Measurements from ENCODE around the gene PROSER3. TPM values are rescaled to one million over a fixed set of nuclear protein-coding genes. Genes with fewer than 3 reads are reported as not detected.

Gene PROSER3
- total RNA-seq, 1 donor from 2014 or later, result 20.8 TPM

DNA sequence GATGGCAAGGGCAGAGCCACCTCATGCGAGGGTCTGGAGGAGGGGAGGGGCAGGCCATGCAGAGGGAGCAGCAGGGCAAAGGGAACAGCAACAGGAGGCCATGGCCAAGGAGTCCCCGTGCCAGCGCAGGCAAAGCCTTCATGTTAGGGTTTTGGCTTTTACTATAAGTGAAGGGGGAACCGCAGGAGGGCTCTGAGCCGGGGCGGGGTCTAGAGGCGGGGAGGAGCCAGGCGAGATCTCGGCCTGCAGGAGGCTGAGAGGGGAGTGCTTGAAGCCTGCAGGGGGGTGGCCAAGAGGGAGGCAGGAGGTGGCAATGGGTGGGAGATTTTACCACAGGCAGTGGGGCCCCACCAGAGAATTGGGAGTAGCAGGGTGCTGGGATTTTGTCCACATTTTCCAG, 23.7 kb downstream of the PROSER3 start:
- Histone ChIP-seq H3K9me3 (no peaks in the 10 kb centered on the region), H3K4me3 (no peak overlapping the region), H3K36me3 (peaks cover 13% of the 10 kb centered on the region), H3K27ac (no peak overlapping the region), H3K4me1 (peaks cover under 1% of the 10 kb centered on the region), H3K27me3 (ENCODE audit: low read depth) (no peaks in the 10 kb centered on the region)
- DNase-seq (no peak), ATAC-seq (no peak)
- intact Hi-C loops (cut with DNase I), result no loop called here
- TF ChIP-seq, protein P1, sequence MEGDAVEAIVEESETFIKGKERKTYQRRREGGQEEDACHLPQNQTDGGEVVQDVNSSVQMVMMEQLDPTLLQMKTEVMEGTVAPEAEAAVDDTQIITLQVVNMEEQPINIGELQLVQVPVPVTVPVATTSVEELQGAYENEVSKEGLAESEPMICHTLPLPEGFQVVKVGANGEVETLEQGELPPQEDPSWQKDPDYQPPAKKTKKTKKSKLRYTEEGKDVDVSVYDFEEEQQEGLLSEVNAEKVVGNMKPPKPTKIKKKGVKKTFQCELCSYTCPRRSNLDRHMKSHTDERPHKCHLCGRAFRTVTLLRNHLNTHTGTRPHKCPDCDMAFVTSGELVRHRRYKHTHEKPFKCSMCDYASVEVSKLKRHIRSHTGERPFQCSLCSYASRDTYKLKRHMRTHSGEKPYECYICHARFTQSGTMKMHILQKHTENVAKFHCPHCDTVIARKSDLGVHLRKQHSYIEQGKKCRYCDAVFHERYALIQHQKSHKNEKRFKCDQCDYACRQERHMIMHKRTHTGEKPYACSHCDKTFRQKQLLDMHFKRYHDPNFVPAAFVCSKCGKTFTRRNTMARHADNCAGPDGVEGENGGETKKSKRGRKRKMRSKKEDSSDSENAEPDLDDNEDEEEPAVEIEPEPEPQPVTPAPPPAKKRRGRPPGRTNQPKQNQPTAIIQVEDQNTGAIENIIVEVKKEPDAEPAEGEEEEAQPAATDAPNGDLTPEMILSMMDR (IDR thresholded peaks at IDR 0.05), result no peak

DNA sequence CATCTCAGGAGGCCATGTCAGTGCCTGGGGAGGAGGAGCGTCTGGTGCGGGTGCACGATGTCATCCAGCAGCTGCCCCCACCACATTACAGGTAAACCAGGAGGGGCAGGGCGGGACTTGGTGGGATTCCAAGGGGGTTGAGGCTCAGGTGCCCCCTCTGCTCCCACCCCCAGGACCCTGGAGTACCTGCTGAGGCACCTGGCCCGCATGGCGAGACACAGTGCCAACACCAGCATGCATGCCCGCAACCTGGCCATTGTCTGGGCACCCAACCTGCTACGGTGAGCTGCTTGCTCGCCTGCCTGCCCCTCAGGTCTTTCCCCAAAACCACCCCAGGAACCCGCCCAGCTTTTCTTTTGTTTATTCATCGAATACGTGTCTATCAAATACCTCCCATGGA, 24.6 kb downstream of the PROSER3 start:
- DNase-seq, result no peak
- no peaks in the 10 kb centered on the region for H3K4me1 ChIP-seq
- ATAC-seq, result no peak
- no peak overlapping the region for H3K27ac ChIP-seq
- H3K36me3 ChIP-seq, result peaks cover 13% of the 10 kb centered on the region
- no peaks in the 10 kb centered on the region for H3K27me3 ChIP-seq (ENCODE audit: low read depth)
- TF ChIP-seq, protein P1 (IDR thresholded peaks at IDR 0.05), result no peak
- intact Hi-C loops (cut with DNase I), result no loop called here
- H3K4me3 ChIP-seq, result no peak overlapping the region
- H3K9me3 ChIP-seq, result no peaks in the 10 kb centered on the region

DNA sequence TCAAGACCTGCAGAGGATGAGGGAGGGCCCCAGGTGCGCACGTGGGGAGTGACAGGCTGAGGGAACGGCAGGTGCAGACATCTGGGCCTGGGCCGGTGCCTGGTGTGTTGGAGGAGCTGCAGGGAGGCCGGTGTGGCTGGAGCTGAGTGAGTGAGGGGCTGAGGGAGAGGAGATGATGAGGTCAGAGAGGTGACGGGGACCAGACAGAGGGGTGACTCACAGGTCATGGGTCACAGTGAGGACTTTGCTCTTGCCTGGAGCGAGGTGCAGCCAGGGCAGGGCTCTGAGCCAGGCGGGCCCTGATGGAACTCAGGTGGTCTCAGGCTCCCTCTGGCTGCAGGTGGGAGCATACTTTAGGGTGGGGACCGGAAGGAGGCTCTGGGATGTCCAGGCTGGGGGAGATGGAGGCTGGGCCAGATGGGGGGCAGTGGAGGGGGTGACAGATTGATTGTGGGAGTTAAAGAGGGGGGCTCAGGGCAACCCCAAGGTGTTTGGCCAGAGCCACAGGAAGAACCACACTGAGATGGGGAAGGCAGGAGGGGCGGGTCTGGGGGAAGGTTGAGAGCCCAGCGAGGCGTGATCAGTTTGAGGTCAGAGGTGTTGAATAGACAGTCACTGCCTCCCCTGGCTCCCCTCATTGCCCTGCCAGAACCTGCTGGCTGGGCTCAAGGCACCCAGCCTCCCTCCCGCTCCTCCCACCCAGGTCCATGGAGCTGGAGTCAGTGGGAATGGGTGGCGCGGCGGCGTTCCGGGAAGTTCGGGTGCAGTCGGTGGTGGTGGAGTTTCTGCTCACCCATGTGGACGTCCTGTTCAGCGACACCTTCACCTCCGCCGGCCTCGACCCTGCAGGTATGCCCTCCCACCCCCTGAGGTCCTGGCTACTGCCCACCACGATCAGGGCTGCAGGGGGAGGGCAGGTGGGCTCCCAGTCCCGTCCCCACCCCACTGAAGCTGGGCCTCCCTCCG, 25.8 kb downstream of the PROSER3 start:
- DNase-seq (no peak), ATAC-seq (no peak)
- no peaks in the 10 kb centered on the region for H3K4me1 ChIP-seq
- no peak overlapping the region for H3K27ac ChIP-seq
- intact Hi-C loops (cut with DNase I), result no loop called here
- TF ChIP-seq, protein P1 (IDR thresholded peaks at IDR 0.05), result no peak
- H3K36me3 ChIP-seq, result peaks cover 13% of the 10 kb centered on the region
- H3K9me3 ChIP-seq, result no peaks in the 10 kb centered on the region
- H3K27me3 ChIP-seq (ENCODE audit: low read depth), result no peaks in the 10 kb centered on the region
- no peak overlapping the region for H3K4me3 ChIP-seq

DNA sequence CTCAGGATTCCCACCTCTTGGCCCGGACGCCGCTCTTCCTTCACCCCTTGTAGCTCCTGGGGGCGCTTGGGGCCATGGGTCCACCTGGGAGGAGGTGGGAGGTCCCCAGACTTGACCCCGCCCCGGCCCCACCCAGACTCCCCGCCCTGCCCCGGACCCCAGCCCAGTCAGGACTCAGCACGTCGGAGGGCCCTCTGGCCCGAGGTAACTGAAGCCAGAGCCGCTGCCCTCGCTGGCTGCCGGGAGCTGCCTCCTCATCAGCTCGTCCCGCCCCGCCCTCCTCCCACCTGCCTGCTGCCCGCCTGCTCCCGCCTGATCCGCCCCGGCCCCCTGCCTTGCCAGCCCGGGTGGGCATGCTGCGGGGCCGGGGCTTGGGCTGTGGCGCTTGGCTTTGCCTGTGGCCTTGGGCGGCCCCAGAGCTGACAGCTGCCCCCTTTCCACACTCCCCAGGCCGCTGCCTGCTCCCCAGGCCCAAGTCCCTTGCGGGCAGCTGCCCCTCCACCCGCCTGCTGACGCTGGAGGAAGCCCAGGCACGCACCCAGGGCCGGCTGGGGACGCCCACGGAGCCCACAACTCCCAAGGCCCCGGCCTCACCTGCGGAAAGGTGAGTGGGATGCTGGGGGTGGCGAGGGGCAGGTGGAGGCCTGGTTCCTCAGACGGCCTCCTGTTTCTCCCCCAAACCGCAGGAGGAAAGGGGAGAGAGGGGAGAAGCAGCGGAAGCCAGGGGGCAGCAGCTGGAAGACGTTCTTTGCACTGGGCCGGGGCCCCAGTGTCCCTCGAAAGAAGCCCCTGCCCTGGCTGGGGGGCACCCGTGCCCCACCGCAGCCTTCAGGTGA, 26.7 kb downstream of the PROSER3 start:
- Histone ChIP-seq H3K27me3 (ENCODE audit: low read depth) (no peaks in the 10 kb centered on the region), H3K4me3 (no peak overlapping the region), H3K9me3 (no peaks in the 10 kb centered on the region), H3K27ac (no peak overlapping the region), H3K4me1 (no peaks in the 10 kb centered on the region), H3K36me3 (peaks cover 13% of the 10 kb centered on the region)
- ATAC-seq (no peak), DNase-seq (no peak)
- TF ChIP-seq, protein P1 (IDR thresholded peaks at IDR 0.05), result no peak
- intact Hi-C loops (cut with DNase I), result no loop called here

DNA sequence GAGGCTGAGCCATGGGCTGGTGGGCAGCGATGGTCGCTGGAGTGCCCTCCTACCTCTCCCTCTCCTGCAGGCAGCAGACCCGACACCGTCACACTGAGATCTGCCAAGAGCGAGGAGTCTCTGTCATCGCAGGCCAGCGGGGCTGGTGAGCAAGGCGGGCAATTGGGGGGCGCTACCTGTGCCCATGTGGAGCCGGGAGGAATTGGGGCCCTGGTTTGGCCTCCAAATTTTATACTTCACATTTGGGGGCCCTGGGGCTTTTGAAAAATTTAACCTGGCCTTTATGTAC, 27.3 kb downstream of the PROSER3 start:
- H3K4me1 ChIP-seq, result no peaks in the 10 kb centered on the region
- DNase-seq (no peak), ATAC-seq (no peak)
- no peak overlapping the region for H3K27ac ChIP-seq
- intact Hi-C loops (cut with DNase I), result no loop called here
- H3K4me3 ChIP-seq, result no peak overlapping the region
- H3K9me3 ChIP-seq, result no peaks in the 10 kb centered on the region
- H3K27me3 ChIP-seq (ENCODE audit: low read depth), result peaks cover 3% of the 10 kb centered on the region
- TF ChIP-seq, protein P1 (IDR thresholded peaks at IDR 0.05), result no peak
- peaks cover 11% of the 10 kb centered on the region for H3K36me3 ChIP-seq

All from lower lobe of right lung (tissue), 2 donors.